ENCODE results near the gene AMPH. TPM values are rescaled to one million over a fixed set of nuclear protein-coding genes. Genes with fewer than 3 reads are reported as not detected.

AMPH gene
- polyA plus RNA-seq, 3 donors, result 13.4 to 17.1 (median 16.4) TPM

- DNase-seq, result no peak
These were observed 167.6 kb downstream of the AMPH start for GRCh38 chr7:38463277-38464225.

GRCh38 chr7:38462819-38463218 is 168.4 kb downstream of the AMPH start:
- DNase-seq, result no peak

DNA sequence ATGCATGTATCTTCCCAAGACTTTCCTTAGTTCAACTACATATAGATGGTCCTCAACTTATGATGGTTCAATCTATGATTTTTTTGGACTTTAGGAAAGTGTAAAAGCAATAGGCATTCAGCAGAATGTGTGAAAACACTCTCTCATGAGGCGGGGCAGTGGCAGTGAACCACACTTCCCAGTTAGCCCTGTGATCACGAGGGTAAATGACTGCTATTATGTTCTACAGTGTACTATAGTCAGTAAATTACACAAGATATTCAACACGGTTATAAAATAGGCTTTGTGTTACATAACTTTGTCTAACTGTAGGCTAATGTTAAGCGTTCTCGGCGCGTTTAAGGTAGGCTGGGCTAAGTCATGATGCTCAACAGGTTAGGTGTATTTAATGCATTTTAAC is 169.3 kb downstream of the AMPH start:
- DNase-seq, result no peak

DNA sequence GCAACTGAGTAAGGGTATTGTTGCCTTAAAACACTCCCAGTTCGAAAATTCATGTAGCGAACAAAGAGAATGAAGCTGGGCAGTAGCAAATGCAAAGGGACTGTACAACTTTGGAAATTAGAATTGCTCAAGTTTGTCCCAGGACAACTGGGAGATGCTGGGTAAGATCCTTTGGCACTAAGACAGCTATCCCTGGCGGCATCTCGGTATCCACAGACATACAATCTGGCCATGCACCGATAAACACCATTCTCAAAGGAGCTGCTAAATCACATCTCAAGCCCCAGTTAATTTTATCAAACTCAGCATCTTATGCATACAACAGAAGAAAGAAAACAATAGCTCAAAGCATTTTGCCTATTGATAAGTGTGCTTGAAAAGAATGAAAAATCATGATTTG is 177.3 kb downstream of the AMPH start:
- no peak for DNase-seq

DNA sequence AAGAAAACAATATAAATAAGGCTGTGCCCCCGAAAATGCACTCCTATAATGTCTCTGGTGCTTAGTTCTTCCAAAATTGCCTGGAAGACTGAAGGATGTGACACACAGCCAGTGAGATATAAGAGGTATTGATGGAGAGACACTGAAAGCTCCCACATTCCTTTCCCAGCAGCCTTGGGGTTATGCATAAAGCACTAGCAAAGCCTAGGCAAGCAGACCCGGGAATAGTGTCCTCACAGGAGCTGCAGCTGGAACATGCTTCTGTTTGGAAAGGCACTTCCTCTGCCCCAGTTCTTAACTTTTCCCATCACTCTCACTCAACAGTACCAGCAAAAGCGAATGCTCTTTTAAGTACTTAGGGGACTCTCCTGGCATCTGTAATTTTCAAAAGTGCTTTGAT is 178.0 kb downstream of the AMPH start:
- DNase-seq, result peak; percentile 21

GRCh38 chr7:38452681-38453108 is 178.5 kb downstream of the AMPH start:
- DNase-seq, result peak; percentile 42

DNA sequence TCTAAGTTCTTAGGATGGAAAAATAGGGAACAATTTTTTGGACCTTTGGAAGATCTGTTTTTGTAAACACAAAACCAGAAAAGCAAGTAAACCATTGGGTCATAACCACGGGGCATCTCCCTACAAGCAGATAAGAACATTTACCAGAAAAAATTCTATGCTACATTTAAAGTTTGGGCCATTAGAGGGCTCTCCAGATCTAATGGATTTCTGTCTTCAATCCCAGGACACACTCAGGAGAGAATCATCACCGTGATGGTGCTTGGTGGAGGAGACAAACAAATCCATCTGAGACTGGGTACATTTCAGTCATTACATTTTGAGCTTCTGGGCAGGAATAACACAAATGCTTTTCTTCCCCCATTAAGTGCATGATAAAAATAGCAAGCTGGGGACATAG is 179.3 kb downstream of the AMPH start:
- DNase-seq, result peak; percentile 9

GRCh38 chr7:38448584-38449234 is 182.5 kb downstream of the AMPH start:
- DNase-seq, result no peak

DNA sequence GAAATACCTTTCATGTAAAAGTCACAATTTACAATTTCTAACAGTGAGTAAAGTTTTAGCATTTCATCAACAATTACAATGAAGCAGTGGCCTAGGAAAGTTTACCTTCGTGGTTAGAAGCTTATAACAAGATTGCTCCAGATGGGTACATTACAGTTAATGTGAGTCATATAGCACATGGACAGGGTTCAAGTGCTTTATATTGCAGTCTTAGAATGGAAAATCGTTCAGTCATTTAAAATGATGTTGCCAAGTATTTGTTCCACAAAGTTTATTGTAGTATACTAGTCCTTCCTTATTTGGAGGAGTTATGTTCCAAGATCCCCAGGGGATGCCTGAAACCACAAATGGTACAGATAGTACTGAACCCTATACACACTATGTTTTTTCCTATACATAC is 183.1 kb downstream of the AMPH start:
- DNase-seq, result no peak

- DNase-seq, result no peak
These were observed 192.2 kb downstream of the AMPH start for GRCh38 chr7:38438970-38439369.

- DNase-seq, result no peak
These were observed 198.5 kb downstream of the AMPH start for GRCh38 chr7:38432671-38433070.

DNA sequence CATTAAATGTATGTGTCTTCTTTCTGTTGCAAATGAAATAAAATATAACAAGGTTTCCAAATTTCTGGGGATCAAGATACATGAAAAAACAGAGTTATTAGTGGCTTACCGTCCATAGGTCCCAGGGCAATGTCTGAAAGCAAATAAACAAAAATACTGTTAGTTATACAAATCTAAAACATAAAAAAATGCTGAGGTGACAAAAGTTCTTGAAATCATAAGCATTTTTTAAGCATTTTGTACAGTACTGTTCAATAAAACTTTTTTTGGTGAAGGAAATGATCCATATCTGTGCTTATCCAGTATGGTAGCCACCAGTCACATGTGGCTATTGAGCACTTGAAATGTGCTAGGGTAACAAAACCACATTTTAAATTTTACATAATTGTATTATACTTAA is 199.1 kb downstream of the AMPH start:
- no peak for DNase-seq

- DNase-seq, result no peak
These were observed 202.1 kb downstream of the AMPH start for GRCh38 chr7:38429057-38429456.

- no peak for DNase-seq
These were observed 203.1 kb downstream of the AMPH start for GRCh38 chr7:38428041-38428440.

DNA sequence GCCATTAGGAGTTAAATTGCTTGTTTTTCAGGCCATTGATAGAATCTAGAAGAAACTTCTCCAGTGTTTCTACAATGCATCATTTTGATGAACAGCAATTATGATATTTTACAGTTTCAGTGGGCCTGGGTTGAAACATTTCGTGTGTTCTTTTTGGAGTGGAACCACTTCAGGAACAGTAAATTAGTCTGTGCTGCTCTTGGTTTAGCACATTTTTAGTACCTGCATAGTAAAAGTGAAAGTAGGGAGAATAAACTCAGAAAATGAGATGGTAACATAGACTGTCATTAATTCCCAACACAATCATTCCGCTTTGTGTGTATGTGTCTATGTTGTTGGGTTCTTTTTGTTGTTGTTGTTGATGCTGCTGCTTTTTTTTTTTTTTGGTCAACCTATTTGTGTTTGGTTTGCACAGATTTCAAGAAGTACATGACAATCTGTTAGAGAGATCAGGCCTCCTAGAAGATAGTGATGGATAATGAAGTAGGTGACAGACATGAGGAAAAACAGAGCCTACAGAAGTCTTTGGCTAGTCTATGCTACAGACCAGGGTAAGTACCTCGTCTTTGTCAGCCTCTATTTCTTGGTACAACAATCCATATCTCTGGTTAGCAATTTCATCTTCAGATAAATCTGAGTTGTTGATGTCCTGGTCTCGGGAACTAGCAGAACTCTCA is 203.8 kb downstream of the AMPH start:
- no peak for DNase-seq

GRCh38 chr7:38425509-38425908 is 205.7 kb downstream of the AMPH start:
- no peak for DNase-seq

DNA sequence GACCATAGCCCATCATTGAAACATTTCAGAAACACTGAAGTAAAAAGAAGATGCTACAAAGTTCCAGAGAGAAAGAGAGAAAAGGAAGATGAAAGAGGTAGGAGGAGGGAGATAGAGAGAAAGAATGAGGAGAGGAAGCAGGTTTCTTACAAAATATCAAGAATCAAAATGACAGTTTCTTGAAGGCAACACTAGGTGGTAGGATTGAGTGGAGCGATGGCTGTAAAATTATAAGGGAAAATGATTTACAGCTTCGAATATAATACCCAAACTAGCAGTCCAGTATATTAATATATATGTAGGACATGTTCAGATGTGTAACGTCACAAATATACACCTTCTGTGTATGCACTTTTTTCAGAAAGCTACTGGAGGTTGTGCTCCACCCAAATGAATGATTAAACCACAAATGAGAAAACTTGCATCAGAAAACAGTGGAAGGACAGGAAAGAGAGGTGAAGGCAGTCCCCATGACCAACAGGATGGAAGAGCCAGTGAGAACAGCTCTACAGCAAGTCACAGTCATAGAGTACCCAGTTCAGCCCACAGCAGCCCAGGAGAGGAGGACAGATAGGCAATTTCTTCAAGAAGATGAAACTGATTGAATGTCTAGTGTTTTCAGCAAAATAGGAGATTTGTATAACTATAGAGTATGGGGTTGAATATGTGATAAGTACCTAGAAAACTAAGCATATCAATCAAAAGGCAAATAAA is 206.3 kb downstream of the AMPH start:
- no peak for DNase-seq

GRCh38 chr7:38413784-38414183 is 217.4 kb downstream of the AMPH start:
- DNase-seq, result no peak

- no peak for DNase-seq
These were observed 219.8 kb downstream of the AMPH start for GRCh38 chr7:38411404-38411803.

DNA sequence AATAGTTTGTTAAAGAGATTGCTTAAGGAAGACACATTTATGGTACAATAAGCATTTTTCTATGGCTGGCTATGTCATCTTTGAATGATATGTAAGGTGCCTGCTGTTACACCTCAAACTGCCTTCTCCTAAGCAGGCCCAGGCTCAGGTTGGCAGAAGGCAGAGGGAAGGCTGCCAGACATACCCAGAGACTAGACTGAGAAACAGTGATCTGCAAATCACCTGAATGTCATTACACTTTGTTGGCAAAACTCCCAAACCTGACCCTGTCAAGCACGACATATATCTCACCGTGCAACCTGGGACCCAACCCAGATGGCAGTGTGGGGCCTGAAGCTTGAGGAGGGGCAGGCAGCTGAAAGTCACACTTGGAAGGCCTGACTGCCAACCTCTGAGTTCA is 221.1 kb downstream of the AMPH start:
- no peak for DNase-seq

DNA sequence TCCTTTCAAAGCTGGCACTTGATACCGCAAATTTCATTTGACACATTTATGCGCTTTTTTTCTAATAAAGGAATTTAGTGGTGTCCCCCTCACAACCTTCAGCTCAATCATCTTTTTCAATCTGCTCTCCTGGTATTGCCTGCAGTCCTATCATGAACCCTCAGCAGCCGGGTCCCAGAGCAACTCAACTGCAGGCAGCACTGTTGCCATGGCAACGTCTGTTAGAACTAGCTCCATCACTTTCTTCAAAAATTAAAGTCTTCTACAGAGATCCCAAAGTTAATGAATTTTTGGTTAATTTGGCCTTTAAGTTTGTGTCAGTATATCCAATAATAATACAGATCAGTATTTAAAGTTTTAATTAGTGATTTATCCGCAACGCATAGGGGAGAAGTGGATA is 221.6 kb downstream of the AMPH start:
- no peak for DNase-seq

GRCh38 chr7:38398725-38399321 is 232.3 kb downstream of the AMPH start:
- peak; percentile 28 for DNase-seq

Measured in renal pelvis (tissue), 4 donors.